ENCODE results near the gene MEIS1.

The MEIS1 gene

GRCh38 chr2:66431846-66432587, 2.9 kb upstream of the MEIS1 start:
- DNase-seq (ENCODE audit: low read depth), result no peak

- no peak for DNase-seq (ENCODE audit: low read depth)
These were observed 1.9 kb upstream of the MEIS1 start for GRCh38 chr2:66432801-66433694.

- DNase-seq (ENCODE audit: low read depth), result no peak
These were observed 1.3 kb upstream of the MEIS1 start for GRCh38 chr2:66433695-66433944.

DNA sequence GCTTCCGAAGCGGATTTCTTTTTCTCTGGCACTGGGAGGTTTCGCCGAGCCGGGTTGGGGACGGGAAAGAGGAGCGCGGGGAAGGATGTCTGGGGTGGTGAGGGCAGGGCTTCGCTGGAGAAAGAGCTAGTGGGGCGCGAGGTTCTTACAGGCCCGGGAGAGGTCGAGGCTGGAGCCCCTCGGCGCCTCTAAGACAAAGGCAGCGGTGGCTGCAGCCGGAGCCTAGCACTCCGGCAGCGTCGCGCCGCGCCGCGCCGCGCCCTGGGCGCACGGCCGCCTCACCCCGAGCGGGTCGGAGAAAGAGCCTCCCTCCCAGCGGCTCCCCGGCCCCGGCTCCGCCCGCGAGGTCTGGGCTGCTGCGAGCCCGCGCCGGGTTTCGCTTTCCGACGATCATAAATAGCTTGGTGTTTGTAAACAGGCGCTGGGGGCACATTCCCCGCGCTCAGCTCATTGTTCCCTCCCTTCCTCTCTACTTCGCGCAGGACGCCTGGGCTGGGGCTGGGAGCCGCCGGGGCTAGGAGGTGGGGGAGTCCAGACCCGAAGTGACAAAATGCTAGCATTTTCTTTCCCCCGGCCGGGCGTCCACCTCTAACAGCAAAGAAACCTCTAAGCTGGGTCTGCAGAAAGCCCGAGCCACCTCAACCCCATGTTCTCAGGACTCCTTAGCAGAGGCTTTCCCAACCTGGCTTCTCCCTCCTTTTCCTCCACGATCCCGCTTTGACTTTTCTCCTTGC, 813 bp upstream of the MEIS1 start:
- DNase-seq (ENCODE audit: low read depth), result no peak

- DNase-seq (ENCODE audit: low read depth), result no peak
These were observed 587 bp downstream of the MEIS1 start for GRCh38 chr2:66435549-66435875.

DNA sequence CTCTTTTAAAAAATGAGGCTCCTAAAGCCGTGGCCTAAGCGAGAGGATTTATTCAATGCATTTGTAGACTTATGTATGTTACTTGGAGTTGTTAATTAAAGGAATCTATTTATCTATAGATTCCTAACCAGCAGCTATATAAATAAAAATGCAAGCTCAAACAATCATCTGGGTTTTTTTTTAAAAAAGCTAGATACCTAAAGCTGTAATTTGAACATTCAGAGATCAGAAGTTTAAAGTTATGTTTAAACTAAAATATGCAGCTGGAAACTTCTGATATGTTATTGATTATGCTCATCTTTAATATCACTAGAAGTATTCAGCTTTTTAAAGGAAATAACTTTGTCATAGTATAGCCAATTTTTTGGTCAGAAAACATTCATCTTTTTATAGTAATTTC, 1.0 kb downstream of the MEIS1 start:
- no peak for DNase-seq (ENCODE audit: low read depth)

- no peak for DNase-seq (ENCODE audit: low read depth)
These were observed 1.7 kb downstream of the MEIS1 start for GRCh38 chr2:66436581-66437001.

GRCh38 chr2:66437109-66437690, 2.3 kb downstream of the MEIS1 start:
- no peak for DNase-seq (ENCODE audit: low read depth)

DNA sequence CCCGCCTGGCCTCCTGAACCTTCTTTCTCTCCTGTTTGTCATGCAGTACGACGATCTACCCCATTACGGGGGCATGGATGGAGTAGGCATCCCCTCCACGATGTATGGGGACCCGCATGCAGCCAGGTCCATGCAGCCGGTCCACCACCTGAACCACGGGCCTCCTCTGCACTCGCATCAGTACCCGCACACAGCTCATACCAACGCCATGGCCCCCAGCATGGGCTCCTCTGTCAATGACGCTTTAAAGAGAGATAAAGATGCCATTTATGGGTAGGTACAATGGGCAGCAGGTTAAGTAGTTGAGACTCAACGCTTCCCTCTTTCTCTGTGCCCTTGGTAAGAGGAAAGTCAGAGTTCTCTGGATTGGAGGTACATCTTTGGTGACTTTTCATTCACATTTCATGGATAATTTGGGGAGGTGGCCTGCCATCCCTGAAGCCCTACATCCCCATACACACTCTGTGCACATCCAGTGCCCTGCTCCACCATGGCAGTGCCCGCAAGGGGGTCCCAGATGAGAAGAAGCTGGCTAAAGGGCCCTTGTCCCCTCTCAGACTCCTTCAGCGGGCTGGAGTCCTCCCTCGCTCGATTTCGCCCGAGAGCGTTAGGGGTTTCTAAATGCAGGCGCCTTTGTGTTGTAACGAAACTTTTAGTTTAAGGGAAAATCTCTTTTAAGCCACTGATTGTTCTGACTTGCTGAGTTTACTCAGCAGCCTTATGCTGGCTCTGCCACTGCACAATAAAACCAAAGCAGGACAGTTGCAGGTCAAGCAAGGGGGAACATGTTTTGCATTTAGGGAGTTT, 3.0 kb downstream of the MEIS1 start:
- DNase-seq (ENCODE audit: low read depth), result no peak

GRCh38 chr2:66438498-66438833, 3.5 kb downstream of the MEIS1 start:
- DNase-seq (ENCODE audit: low read depth), result no peak

DNA sequence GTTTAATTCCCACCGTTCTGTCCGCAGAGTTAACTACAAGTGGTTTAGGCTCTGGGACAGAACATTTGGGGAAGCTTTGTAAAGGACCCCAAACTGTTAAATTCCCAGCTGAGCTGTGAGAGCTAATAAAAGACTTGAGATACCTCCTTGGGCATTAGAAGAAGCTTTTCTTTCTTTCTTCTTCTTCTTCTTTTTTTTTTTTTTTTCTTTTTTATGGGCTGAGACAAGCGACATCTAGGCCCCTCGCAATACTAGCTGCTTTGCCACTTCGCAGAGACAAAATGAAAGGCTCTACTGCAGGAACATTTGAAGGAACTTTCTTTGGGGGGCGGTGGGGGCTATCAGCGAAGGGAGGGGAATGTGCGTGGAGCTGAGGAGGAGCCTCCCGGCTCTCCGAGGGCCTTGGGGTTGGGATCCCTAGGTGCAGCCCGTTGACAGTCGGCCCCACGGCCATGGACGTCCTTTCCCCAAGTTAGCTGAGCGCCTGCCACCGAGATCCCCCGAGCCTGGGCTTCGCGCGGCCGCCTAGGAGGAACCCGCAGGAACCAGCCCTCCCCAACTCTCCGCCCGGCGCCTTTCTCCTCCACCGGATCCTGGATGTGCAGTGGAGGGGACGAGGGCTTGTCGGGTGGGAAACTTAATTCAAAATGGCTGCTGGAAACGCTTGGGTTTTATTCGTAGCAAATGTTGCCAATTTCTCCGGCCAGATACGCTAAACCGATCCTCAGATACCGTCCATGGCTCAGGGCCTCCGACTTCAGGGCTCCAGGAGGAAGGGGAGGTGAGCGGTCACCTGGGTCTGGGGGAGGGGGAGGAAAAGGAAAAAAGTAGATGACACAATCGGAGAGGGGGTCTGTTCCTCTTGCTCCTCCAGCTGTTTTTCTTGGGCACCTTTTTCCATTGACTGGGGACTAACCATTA, 4.2 kb downstream of the MEIS1 start:
- no peak for DNase-seq (ENCODE audit: low read depth)

- no peak for DNase-seq (ENCODE audit: low read depth)
These were observed 5.1 kb downstream of the MEIS1 start for GRCh38 chr2:66439812-66440542.

DNA sequence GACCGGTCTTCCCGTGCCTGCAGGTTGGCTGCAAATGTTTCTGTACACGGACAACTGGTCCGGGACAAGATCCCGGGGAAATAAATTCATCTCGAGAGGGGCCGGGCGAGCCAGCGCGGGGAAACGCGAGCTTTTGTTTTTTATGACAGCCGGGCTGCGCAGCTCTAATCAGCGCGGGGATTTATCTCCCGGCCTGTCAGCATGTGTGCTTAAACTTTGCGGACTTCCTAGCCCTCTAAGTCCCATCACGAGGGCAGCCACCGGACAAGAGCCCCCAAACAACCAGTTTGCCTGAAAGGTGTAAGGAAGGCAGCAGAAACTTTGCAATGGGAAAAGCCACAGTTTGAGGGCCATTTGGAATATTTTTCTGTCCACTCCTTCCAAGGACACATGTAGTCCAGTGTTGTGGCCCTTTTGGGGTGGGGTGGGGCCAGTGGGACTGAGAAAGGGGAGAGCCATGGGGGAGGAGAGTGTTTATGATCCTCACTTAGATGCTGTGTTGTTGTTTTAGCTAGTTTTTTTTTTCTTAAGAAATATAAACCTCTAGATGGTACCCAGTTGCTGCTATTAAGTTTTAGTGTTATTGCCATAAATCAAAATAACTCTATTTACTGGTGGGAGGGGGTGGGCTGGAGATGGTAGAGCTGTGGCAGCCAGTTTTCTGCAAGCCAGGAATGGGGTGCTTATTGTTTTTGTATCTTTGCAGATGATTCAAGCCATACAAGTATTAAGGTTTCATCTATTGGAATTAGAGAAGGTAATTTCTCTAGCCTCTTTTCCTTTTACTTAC, 6.0 kb downstream of the MEIS1 start:
- DNase-seq (ENCODE audit: low read depth), result no peak

- DNase-seq (ENCODE audit: low read depth), result no peak
These were observed 6.8 kb downstream of the MEIS1 start for GRCh38 chr2:66441581-66442320.

- DNase-seq (ENCODE audit: low read depth), result no peak
These were observed 7.7 kb downstream of the MEIS1 start for GRCh38 chr2:66442516-66443185.

DNA sequence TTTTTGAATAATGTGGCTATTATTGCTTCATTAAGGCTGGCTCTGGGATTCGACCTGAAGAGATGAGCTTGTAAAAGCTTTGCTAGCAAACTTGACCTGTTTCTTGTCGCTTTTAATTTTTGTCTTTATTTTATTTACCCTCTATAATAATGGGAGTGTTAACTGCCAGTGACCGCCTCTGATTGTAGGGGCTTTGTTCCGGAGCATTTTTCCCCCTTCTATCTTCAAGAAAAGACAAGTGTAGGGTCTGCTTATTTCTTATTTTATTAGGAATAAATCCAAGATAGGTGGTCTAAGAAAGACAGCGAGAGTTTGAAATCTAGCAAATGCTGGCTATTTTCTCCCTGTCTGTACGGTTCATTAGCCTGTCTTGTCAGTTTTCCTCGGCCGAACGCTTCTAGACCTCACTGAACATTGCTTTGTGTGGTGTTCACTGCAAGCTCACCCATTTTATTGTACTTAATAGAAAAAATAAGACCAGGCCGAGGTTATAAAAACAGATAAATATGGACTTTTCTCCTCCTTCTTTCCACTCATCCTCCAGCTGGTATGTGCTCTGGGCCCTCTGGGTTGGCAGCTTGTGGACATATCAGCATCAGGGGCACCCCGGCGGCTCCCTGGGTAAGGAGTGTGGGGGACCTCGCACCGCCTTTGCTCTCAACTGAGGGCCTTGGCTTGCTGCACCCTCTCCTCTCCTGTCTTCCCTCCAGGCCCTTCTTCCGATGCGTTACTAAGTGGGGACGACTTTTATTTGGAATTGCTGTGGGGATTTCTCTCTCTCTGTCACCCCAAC, 8.5 kb downstream of the MEIS1 start:
- DNase-seq (ENCODE audit: low read depth), result no peak
